Measurements from ENCODE around the gene CIRBP.

- TF ChIP-seq POLR2A (IDR thresholded peaks at IDR 0.05; ENCODE audit: extremely low read depth, insufficient read length) (no peak), CTCF (IDR thresholded peaks at IDR 0.05; ENCODE audit: low read depth, low read length) (no peak), MYC (IDR thresholded peaks at IDR 0.05; ENCODE audit: low read depth, low read length) (no peak)
Measured at GRCh38 chr19:1267477-1268225, 1.5 kb upstream of the CIRBP start.
